Measurements from ENCODE around the gene CYP11A1.

The CYP11A1 gene

DNA sequence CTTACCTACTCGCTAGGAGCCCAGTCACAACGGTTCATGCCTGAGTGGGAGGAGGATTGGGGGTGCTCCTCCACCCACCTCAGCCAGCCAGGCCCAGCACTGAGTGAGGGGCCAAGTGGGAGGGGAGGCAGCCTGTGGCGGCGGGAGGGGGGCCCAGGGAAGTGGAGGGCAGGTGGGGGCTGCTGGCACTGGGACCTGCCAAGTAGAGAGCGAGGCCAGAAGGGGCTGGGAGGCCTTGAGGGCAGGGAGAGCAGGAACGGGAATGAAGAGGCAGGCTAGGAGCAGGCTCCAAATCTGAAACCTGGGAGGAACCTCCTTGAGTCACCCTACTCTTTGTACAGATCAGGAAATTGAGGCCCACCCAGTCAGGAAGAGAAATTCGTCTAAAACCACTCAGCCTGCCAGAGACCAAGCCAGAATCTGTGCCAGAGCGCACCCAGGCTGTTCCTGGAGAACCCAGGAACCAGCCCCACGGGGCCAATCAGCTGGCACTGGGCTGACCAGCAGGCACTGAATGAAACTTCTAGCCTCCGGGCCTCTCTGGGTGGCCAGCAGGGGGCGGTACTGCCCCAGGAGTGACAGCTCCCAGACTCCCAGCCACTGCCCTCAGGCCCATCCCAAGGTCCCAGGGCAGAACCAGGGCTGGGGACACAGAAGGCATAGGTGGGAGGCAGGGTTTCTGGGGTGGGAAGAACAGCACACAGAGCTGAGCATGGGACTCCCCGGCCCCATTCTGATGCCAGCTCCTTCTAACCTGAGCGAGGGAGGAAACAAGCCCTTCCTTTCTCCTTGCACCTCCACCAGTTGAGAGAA is 14.8 kb upstream of the CYP11A1 start:
- Histone ChIP-seq H3K4me3 (ENCODE audit: insufficient read depth, low read depth, low read length, poor library complexity, severe bottlenecking) (no peak overlapping the region), H3K4me1 (ENCODE audit: control insufficient read depth, insufficient read depth, low read length, poor library complexity, severe bottlenecking) (no peaks in the 10 kb centered on the region), H3K27ac (ENCODE audit: insufficient read depth, low read length, poor library complexity, severe bottlenecking) (no peak overlapping the region), H3K9me3 (ENCODE audit: control insufficient read depth, low read length) (no peaks in the 10 kb centered on the region), H3K27me3 (replicated peaks; ENCODE audit: control insufficient read depth, insufficient read depth, low read length, poor library complexity, severe bottlenecking) (no peaks in the 10 kb centered on the region), H3K36me3 (ENCODE audit: control insufficient read depth, insufficient read depth, low read length) (no peaks in the 10 kb centered on the region)
- peak; percentile 43 to 68 (median 57) for DNase-seq

DNA sequence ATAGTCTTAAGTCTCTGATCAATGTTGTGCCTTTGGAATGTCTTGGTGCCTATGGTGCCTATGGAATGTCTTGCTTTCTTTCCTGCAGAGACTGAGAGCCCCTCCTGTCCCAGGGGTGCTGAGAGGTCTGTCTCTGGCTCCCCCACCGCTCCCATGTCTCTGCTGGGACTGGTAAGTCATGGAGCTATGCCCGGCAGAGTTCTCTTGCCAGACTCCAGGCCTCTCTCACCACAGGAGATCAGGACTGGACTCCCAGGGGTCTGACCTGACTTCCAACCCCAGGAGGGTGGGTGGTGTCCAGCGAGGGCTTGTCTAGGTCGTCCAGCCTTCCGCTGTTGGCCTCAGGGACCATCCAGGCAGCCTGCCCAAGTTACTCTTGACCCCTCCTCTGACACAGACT is 14.0 kb upstream of the CYP11A1 start:
- Histone ChIP-seq H3K9me3 (ENCODE audit: control insufficient read depth, low read length) (no peaks in the 10 kb centered on the region), H3K4me3 (ENCODE audit: insufficient read depth, low read depth, low read length, poor library complexity, severe bottlenecking) (no peak overlapping the region), H3K27ac (ENCODE audit: insufficient read depth, low read length, poor library complexity, severe bottlenecking) (no peak overlapping the region), H3K27me3 (replicated peaks; ENCODE audit: control insufficient read depth, insufficient read depth, low read length, poor library complexity, severe bottlenecking) (no peaks in the 10 kb centered on the region), H3K36me3 (ENCODE audit: control insufficient read depth, insufficient read depth, low read length) (no peaks in the 10 kb centered on the region), H3K4me1 (ENCODE audit: control insufficient read depth, insufficient read depth, low read length, poor library complexity, severe bottlenecking) (no peaks in the 10 kb centered on the region)
- no peak for DNase-seq

DNA sequence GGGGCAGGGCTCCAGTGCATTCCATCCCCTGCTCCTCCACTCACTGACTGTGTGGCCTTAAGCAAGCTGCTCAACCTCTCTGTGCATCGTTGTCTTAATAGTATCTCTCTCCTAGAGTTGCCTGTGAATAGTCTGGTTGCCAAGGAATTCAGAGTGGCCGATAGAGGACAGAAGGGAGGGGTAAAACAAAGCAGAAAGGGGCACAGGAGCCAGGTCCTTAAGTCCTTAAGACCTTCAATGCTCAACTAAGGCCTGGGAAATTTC is 13.7 kb upstream of the CYP11A1 start:
- H3K36me3 ChIP-seq (ENCODE audit: control insufficient read depth, insufficient read depth, low read length), result no peaks in the 10 kb centered on the region
- no peak for DNase-seq
- no peaks in the 10 kb centered on the region for H3K4me1 ChIP-seq (ENCODE audit: control insufficient read depth, insufficient read depth, low read length, poor library complexity, severe bottlenecking)
- no peak overlapping the region for H3K4me3 ChIP-seq (ENCODE audit: insufficient read depth, low read depth, low read length, poor library complexity, severe bottlenecking)
- no peaks in the 10 kb centered on the region for H3K9me3 ChIP-seq (ENCODE audit: control insufficient read depth, low read length)
- H3K27me3 ChIP-seq (replicated peaks; ENCODE audit: control insufficient read depth, insufficient read depth, low read length, poor library complexity, severe bottlenecking), result no peaks in the 10 kb centered on the region
- no peak overlapping the region for H3K27ac ChIP-seq (ENCODE audit: insufficient read depth, low read length, poor library complexity, severe bottlenecking)

DNA sequence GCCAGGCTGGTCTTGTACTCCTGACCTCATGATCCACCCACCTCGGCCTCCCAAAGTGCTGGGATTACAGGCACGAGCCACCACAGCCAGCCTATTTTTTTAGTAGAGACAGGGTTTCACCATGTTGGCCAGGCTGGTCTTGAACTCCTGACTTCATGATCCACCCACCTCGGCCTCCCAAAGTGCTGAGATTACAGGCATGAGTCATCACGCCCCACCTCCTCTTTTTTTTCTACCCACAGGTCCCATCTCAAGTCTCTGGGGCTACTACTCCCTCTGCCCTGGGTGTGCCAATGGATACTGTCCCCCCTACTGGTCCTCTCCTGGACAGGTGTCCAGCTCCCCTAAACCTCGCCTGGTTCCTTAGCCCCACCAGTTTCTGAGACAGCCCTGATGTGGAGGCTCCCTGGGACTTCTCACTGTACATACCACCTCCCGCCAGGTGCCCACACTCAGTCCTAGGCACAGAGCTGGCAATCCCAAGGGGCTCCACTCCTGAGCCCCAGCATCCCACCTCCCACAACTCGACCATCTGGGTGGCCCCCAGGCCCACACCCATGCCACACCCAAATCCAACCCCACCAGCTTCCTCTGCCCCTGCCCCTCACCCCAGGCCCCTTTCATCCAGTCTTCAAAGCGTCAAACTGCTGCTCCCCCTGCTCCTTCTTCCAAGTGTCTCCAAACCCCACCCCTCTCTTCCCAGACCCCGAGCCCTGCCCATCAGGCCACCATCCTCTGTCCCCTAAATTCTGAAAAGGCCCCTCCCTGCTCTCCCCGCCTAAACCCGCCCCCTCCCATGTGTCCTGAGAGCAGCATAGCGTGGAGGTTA is 13.1 kb upstream of the CYP11A1 start:
- Histone ChIP-seq H3K9me3 (ENCODE audit: control insufficient read depth, low read length) (no peaks in the 10 kb centered on the region), H3K4me1 (ENCODE audit: control insufficient read depth, insufficient read depth, low read length, poor library complexity, severe bottlenecking) (no peaks in the 10 kb centered on the region), H3K4me3 (ENCODE audit: insufficient read depth, low read depth, low read length, poor library complexity, severe bottlenecking) (no peak overlapping the region), H3K27me3 (replicated peaks; ENCODE audit: control insufficient read depth, insufficient read depth, low read length, poor library complexity, severe bottlenecking) (no peaks in the 10 kb centered on the region), H3K36me3 (ENCODE audit: control insufficient read depth, insufficient read depth, low read length) (no peaks in the 10 kb centered on the region), H3K27ac (ENCODE audit: insufficient read depth, low read length, poor library complexity, severe bottlenecking) (no peak overlapping the region)
- no peak for DNase-seq

DNA sequence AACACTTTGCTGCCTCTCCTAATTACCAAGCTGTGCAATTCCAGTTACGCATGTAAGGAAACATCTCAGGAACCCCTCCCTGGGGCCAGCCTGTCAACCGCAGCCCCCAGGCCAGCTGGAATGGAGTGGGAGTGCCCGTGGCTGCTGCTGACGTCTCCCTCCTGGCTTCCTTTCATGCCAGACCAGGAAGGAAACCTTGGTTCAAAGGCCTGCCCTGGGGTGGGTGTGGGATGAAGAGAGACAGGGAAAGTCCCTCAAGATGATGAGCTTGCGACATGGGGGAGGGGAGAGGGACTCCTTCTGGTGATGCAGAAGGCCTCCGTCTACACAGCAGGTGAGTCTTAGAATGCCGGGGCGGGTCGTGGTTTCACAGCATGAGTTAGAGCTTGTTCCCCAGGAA is 11.4 kb upstream of the CYP11A1 start:
- DNase-seq, result peak in 1 of 3 donors; percentile 19
- no peaks in the 10 kb centered on the region for H3K36me3 ChIP-seq (ENCODE audit: control insufficient read depth, insufficient read depth, low read length)
- peaks cover 8% of the 10 kb centered on the region for H3K4me1 ChIP-seq (ENCODE audit: control insufficient read depth, insufficient read depth, low read length, poor library complexity, severe bottlenecking)
- no peaks in the 10 kb centered on the region for H3K9me3 ChIP-seq (ENCODE audit: control insufficient read depth, low read length)
- H3K27ac ChIP-seq (ENCODE audit: insufficient read depth, low read length, poor library complexity, severe bottlenecking), result no peak overlapping the region
- no peak overlapping the region for H3K4me3 ChIP-seq (ENCODE audit: insufficient read depth, low read depth, low read length, poor library complexity, severe bottlenecking)
- H3K27me3 ChIP-seq (replicated peaks; ENCODE audit: control insufficient read depth, insufficient read depth, low read length, poor library complexity, severe bottlenecking), result no peaks in the 10 kb centered on the region

DNA sequence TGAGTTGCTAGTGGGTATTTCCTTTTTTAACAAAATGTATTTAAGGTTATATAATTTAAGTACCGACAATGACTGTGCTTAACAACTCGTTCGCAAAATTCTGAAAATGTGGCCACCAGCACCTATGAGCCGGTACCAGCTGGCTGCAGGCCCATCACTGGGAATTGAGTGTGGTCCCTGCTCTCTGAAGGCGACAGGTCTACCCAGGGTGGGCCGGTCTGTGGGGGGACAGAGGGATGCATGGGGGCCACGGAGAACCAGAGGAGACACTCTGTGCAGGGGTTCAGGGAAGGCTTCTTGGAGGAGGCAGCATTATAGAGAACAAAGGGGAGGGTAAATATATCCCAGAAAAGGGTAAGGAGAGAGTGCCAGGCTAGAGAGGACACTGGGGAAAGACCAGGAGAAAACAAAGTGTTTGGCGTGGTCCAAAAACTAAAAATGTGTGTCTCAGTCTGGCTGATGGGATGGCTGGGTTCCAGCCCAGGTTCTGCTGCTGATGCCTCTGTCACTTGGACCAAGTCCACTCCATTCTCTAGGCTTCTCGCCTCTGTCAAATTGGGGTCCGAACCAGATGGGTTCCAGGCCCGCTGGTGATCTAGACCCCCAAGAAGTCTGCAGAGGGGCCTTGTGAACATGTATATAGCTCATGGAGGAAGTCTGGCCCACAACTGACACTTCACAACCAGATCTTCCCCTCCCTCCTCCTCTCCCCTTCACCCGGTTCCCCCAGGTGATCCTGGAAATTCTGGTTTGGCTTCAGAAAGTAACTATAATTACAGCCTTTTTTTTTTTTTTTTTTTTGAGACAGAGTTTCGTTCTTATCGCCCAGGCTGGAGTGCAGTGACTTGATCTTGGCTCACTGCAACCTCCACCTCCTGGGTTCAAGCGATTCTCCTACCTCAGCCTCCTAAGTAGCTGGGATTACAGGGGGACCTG is 10.7 kb upstream of the CYP11A1 start:
- Histone ChIP-seq H3K27me3 (replicated peaks; ENCODE audit: control insufficient read depth, insufficient read depth, low read length, poor library complexity, severe bottlenecking) (no peaks in the 10 kb centered on the region), H3K36me3 (ENCODE audit: control insufficient read depth, insufficient read depth, low read length) (no peaks in the 10 kb centered on the region), H3K4me1 (ENCODE audit: control insufficient read depth, insufficient read depth, low read length, poor library complexity, severe bottlenecking) (peaks cover 8% of the 10 kb centered on the region), H3K4me3 (ENCODE audit: insufficient read depth, low read depth, low read length, poor library complexity, severe bottlenecking) (no peak overlapping the region), H3K9me3 (ENCODE audit: control insufficient read depth, low read length) (no peaks in the 10 kb centered on the region), H3K27ac (ENCODE audit: insufficient read depth, low read length, poor library complexity, severe bottlenecking) (no peak overlapping the region)
- DNase-seq, result no peak

DNA sequence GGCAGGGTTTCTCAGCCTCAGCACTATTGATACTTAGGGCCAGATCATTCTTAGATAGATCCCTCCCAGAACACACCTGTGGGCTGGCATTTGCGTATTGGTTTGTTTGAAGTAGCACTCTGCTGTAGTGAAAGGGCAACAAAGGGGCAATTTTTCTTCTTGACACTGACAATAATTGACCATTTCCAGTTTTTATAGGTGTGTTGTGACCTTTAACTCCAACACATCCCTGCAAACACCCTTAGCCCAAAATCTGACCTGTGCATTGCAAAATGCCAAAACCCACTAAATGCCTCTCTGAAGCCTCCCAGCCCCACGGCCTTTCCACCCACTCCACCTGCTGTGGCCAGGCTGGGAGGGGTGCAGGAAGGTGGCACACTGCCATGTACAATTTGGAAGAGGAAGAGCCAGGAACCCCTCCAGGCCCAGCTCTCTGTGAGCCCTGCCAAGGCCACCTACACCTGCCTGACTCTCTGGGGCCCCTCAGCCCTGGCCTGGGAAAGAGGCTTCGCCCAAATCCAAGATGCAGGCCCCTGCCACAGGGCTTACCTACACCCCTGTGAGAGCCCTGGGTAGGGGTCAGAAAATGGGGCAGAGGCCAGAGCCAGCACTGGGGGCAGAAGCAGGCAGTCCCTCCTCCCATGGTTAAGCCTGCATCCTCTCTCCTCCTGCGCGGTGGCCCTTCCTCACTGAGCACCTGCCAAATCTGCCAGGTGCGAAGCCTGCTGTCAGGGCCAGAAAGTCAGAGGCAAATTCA is 9.6 kb upstream of the CYP11A1 start:
- H3K9me3 ChIP-seq (ENCODE audit: control insufficient read depth, low read length), result no peaks in the 10 kb centered on the region
- no peak for DNase-seq
- no peak overlapping the region for H3K4me3 ChIP-seq (ENCODE audit: insufficient read depth, low read depth, low read length, poor library complexity, severe bottlenecking)
- H3K27me3 ChIP-seq (replicated peaks; ENCODE audit: control insufficient read depth, insufficient read depth, low read length, poor library complexity, severe bottlenecking), result no peaks in the 10 kb centered on the region
- peaks cover 8% of the 10 kb centered on the region for H3K4me1 ChIP-seq (ENCODE audit: control insufficient read depth, insufficient read depth, low read length, poor library complexity, severe bottlenecking)
- no peak overlapping the region for H3K27ac ChIP-seq (ENCODE audit: insufficient read depth, low read length, poor library complexity, severe bottlenecking)
- H3K36me3 ChIP-seq (ENCODE audit: control insufficient read depth, insufficient read depth, low read length), result no peaks in the 10 kb centered on the region

DNA sequence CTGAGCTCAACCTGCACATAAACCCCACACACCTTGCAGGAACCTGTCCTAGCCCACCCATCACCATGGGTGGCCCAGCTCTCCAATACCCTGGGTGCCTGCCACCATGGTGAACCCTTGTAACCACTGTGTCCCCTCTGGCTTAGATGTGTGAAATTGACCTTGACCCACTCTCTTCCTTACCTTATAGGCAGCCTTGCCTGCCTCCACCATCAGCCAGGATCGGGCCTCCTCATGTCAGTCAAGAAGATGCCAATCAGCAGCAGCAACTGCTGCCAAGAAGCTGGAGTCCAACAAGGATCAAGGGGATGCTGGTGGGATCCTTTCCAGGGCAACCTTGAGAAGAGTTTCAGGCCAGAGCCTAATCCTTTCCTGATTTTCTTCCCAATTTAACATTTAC is 8.8 kb upstream of the CYP11A1 start:
- DNase-seq, result no peak

DNA sequence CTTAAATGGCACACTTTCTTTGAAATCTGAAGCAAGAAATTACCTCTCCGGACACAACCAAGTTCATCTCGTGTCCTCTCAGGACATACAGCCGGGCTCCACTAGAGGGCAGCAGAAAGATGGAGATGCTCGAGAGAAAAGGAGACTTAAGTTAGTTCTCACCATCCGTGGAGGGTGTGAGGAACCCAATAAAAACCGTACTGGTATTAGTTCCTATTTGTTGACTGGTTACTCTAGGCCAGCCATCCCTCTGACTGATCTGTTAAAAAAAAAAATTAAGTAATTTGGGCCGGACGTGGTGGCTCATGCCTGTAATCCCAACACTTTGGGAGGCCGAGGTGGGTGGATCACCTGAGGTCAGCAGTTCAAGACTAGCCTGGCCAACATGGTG is 7.9 kb upstream of the CYP11A1 start:
- Histone ChIP-seq H3K27me3 (replicated peaks; ENCODE audit: control insufficient read depth, insufficient read depth, low read length, poor library complexity, severe bottlenecking) (no peaks in the 10 kb centered on the region), H3K4me3 (ENCODE audit: insufficient read depth, low read depth, low read length, poor library complexity, severe bottlenecking) (peak overlapping the region; percentile 67), H3K4me1 (ENCODE audit: control insufficient read depth, insufficient read depth, low read length, poor library complexity, severe bottlenecking) (peaks cover 8% of the 10 kb centered on the region), H3K9me3 (ENCODE audit: control insufficient read depth, low read length) (no peaks in the 10 kb centered on the region), H3K36me3 (ENCODE audit: control insufficient read depth, insufficient read depth, low read length) (no peaks in the 10 kb centered on the region), H3K27ac (ENCODE audit: insufficient read depth, low read length, poor library complexity, severe bottlenecking) (no peak overlapping the region)
- peak; percentile 52 to 70 (median 62) for DNase-seq

More for the DNA sequence above, 8.8 kb upstream of the CYP11A1 start:
- no peaks in the 10 kb centered on the region for H3K27me3 ChIP-seq (replicated peaks; ENCODE audit: control insufficient read depth, insufficient read depth, low read length, poor library complexity, severe bottlenecking)
- no peak overlapping the region for H3K27ac ChIP-seq (ENCODE audit: insufficient read depth, low read length, poor library complexity, severe bottlenecking)
- no peaks in the 10 kb centered on the region for H3K36me3 ChIP-seq (ENCODE audit: control insufficient read depth, insufficient read depth, low read length)
- peaks cover 8% of the 10 kb centered on the region for H3K4me1 ChIP-seq (ENCODE audit: control insufficient read depth, insufficient read depth, low read length, poor library complexity, severe bottlenecking)
- H3K9me3 ChIP-seq (ENCODE audit: control insufficient read depth, low read length), result no peaks in the 10 kb centered on the region
- no peak overlapping the region for H3K4me3 ChIP-seq (ENCODE audit: insufficient read depth, low read depth, low read length, poor library complexity, severe bottlenecking)
